ENCODE measurements around the gene PRDM13.
"Not testable (repeated sequence)": the region's sequence is repeated elsewhere in the genome, so short reads cannot be mapped to it uniquely, and the experiment has no call there.

PRDM13 gene

DNA sequence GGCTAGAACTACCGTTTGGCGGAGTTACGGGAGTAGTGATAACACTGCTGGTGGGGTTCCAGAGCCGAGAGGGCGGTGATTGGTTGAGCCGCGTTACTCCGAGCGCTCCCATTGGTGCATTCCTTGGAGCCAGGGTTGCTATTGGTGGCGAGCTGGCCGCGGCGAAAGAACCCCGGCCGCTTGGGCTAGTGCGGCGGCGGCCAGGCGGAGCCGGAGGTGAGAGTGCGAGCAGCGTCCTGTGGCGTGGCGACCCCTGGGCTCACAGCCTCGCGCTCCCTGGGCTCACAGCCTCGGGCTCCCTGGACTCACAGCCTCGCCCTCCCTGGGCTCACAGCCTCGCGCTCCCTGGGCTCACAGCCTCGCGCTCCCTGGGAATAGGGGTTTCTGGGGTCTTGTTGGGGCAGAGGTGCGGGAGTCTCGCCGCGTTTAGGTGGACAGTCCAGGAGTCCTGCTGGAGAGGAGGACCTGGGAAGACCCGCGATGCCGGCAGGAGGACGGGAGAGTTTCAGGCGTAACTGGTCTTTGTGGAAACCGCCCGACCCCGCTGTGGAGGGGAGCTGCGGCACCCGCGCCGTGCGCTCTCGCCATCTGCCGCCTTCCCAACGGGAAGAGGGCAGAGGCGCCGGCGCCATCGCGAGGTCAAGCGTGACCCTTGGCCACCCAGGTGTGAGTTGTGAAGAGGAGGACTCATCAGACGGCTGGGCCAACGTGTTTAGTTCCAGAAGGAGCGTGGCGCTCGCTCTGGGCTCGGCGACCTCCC, 12.2 kb downstream of the PRDM13 start:
- H3K27ac ChIP-seq: no peak overlapping the region
- TF ChIP-seq, protein P1, sequence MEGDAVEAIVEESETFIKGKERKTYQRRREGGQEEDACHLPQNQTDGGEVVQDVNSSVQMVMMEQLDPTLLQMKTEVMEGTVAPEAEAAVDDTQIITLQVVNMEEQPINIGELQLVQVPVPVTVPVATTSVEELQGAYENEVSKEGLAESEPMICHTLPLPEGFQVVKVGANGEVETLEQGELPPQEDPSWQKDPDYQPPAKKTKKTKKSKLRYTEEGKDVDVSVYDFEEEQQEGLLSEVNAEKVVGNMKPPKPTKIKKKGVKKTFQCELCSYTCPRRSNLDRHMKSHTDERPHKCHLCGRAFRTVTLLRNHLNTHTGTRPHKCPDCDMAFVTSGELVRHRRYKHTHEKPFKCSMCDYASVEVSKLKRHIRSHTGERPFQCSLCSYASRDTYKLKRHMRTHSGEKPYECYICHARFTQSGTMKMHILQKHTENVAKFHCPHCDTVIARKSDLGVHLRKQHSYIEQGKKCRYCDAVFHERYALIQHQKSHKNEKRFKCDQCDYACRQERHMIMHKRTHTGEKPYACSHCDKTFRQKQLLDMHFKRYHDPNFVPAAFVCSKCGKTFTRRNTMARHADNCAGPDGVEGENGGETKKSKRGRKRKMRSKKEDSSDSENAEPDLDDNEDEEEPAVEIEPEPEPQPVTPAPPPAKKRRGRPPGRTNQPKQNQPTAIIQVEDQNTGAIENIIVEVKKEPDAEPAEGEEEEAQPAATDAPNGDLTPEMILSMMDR (conservative IDR thresholded peaks at IDR 0.05): no peak

DNA sequence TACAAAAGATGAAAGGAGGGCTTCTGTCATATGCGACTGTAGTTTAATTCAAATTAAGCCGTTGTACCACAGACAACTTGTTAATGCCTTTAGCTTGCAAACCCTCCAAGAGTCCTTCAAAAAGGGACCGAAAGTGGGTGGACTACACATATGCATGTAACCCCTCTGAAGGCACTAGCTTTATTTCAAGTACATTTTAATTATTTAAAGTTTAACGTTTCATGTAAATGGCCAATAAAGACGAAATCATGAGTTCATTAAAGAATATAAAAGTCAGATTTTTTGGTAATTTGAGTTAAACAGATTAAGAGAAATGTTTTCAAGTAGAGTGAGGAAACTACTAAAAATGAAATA, 12.8 kb downstream of the PRDM13 start:
- H3K27ac ChIP-seq: no peak overlapping the region
- TF ChIP-seq, protein P1 (conservative IDR thresholded peaks at IDR 0.05): no peak

DNA sequence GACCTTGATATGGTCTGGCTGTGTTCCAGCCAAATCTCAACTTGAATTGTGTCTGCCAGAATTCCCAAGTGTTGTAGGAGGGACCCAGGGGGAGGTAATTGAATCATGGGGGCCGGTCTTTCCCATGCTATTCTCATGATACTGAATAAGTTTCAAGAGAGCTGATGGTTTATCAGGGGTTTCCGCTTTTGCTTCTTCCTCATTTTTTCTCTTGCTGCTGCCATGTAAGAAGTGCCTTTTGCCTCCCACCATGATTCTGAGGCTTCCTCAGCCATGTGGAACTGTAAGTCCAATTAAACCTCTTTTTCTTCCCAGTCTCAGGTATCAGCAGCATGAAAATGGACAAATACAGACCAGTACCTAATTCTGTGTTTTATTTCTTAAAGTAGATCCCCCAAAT, 15.4 kb downstream of the PRDM13 start:
- not testable (repeated sequence) for H3K27ac ChIP-seq

DNA sequence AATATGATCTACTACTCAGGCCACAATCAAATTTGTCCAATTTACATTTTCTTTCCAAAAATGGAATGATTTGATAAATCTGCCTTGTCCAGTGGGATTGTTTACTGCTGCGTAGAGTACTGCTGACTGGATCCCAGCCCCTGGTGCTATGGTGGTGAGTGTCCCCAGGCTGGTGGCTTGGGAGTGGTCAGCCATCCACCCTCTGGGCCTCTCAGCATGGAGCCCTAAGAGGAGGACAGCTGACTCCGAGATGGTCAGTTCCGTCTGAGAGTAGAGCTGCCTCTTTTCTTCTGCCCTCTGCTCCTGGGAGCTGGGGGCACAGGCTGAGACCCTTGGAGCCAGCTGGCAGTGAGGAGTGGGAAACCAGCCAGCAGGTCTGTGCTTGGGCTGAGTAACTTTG, 22.7 kb downstream of the PRDM13 start:
- no peak overlapping the region for H3K27ac ChIP-seq
- TF ChIP-seq, protein P1 (conservative IDR thresholded peaks at IDR 0.05): no peak

DNA sequence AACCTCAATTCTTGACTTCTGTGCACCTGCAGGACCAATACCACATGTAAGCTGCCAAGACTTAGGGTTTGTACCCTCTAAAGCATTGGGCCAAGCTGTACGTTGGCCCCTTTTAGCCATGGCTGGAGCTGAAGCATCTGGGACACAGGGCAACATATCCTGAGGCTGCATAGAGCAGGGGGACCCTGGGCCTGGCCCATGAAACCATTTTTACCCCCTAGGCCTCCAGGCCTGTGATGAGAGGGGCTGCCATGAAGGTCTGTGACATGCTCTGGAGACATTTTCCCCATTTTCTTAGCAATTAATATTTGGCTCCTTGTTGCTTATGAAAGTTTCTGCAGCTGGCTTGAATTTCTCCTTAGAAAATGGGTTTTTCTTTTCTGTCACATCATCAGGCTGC, 31.0 kb downstream of the PRDM13 start:
- H3K27ac ChIP-seq: no peak overlapping the region
- TF ChIP-seq, protein P1 (conservative IDR thresholded peaks at IDR 0.05): no peak

DNA sequence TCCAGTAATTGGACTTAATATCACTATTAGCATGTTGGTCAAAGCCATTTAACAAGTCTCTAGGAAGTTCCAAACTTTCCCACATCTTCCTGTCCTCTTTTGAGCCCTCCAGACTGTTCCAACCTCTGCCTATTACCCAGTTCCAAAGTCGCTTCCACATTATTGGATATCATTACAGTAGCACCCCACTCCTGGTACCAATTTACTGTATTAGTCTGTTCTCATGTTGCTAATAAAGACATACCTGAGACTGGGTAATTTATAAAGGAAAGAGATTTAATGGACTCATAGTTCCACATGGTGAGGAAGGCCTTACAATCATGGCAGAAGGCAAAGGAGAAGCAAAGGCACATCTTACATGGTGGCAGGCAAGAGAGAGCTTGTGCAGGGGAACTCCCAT, 31.7 kb downstream of the PRDM13 start:
- not testable (repeated sequence) for H3K27ac ChIP-seq

DNA sequence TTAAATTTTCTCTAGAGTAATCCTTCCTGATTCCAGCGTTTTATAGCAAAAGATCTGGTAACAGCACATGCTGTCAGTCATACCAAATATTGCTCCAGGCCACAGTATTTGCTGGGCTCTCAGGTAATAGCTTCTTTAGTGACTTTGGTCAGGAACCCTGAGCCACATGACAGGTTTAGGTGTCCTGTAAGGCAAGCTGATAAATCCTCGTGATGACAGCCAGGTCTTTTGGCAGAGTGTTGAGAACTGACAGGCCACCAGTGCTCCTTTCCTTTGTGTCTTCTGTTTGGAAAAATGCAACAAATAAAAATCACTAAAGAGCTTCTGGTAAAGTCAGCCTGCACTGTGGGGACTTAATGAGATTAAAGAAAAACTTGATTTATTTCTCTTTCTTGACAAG, 34.6 kb downstream of the PRDM13 start:
- peak overlapping the region; percentile 91 for H3K27ac ChIP-seq
- TF ChIP-seq, protein P1 (conservative IDR thresholded peaks at IDR 0.05): no peak

DNA sequence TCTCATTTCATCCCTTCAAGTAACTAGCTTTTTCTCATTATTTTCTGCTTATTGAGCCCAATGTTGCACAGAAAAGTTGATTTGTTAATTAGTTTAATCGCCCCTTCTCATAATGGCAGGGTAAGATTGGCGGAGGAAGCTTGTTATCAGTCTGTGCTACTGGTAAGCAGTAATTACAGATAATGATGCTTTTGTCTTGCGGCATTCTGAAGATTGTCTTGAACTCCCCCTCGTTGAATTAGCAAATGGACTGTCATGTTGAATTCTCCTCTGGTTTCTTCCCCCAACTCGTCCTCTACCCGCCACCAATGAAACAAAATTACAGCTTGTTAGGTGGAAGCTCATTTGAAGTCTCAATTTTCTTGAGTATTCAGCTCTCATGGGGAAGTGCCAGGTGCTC, 39.4 kb downstream of the PRDM13 start:
- TF ChIP-seq, protein P1 (conservative IDR thresholded peaks at IDR 0.05): no peak
- H3K27ac ChIP-seq: no peak overlapping the region

DNA sequence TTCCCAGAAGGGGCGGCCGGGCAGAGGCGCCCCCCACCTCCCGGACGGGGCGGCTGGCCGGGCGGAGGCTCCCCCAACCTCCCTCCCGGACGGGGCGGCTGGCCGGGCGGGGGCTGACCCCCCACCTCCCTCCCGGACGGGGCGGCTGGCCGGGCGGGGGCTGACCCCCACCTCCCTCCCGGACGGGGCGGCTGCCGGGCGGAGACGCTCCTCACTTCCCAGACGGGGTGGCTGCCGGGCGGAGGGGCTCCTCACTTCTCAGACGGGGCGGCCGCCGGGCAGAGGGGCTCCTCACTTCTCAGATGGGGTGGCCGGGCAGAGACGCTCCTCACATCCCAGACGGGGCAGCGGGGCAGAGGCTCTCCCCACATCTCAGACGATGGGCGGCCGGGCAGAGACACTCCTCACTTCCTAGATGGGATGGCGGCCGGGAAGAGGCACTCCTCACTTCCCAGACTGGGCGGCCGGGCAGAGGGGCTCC, 43.5 kb downstream of the PRDM13 start:
- H3K27ac ChIP-seq: not testable (repeated sequence)
